ENCODE data around the gene VARS1. TPM values are rescaled to one million over a fixed set of nuclear protein-coding genes. Genes with fewer than 3 reads are reported as not detected.

The VARS1 gene
- total and polyA plus RNA-seq, 7 donors, result 6.0 to 50.9 (median 25.0) TPM

- DNase-seq, result no peak
- peaks cover 17 to 83% (median 51%) of the 10 kb centered on the region in 4 donors for H3K36me3 ChIP-seq
- H3K4me1 ChIP-seq, result no peaks in the 10 kb centered on the region
- no peak overlapping the region for H3K27ac ChIP-seq
- intact Hi-C loops (cut with DNase I), result no loop called here
- no peak overlapping the region for H3K4me3 ChIP-seq
- H3K27me3 ChIP-seq, result no peaks in the 10 kb centered on the region
- TF ChIP-seq POLR2AphosphoS5 (IDR thresholded peaks at IDR 0.05) (no peak), EP300 (IDR thresholded peaks at IDR 0.05) (no peak), POLR2A (IDR thresholded peaks at IDR 0.05) (no peak)
- TF ChIP-seq, protein P1, sequence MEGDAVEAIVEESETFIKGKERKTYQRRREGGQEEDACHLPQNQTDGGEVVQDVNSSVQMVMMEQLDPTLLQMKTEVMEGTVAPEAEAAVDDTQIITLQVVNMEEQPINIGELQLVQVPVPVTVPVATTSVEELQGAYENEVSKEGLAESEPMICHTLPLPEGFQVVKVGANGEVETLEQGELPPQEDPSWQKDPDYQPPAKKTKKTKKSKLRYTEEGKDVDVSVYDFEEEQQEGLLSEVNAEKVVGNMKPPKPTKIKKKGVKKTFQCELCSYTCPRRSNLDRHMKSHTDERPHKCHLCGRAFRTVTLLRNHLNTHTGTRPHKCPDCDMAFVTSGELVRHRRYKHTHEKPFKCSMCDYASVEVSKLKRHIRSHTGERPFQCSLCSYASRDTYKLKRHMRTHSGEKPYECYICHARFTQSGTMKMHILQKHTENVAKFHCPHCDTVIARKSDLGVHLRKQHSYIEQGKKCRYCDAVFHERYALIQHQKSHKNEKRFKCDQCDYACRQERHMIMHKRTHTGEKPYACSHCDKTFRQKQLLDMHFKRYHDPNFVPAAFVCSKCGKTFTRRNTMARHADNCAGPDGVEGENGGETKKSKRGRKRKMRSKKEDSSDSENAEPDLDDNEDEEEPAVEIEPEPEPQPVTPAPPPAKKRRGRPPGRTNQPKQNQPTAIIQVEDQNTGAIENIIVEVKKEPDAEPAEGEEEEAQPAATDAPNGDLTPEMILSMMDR (IDR thresholded peaks at IDR 0.05), result no peak
- no peaks in the 10 kb centered on the region for H3K9me3 ChIP-seq
- 96 to 97% methylated on average over 15 of the region's 15 CpGs for WGBS, 2 donors
These were observed 11.2 kb downstream of the VARS1 start for GRCh38 chr6:31784098-31784925.

DNA sequence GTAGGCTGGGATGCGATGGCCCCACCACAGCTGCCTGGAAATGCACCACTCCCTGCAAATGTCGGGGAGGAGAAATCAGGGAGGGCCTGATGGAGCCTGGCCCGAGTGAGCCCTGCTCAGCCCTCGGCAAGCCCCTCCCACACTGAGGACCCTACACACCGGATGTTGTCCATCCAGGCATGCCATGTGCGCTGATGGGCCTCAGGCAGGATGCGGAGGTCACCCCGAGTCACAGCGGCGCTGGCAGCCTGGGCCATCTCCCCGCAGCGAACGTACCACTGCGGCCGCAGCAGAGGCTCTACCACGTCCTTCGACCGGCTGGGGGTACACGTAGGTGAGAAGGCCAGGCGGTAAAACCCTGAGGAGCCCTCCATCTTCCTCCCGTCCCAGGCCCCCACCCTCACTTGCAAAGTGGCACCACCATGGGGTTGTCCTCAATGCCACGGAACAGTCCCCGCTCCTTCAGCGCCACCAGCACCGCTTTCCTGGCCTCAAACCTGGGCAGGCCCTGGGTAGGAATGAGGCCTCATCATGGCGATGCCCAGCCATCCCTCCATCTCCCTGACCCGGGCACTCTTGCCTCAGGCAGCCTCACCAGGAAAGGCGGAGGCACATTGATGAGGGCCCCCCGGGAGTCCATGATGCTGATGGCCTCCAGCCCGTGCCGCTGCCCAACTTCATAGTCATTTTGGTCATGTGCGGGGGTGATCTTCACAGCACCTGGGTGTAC lies 13.3 kb downstream of the VARS1 start:
- no peak for DNase-seq
- Histone ChIP-seq H3K27me3 (no peaks in the 10 kb centered on the region), H3K4me3 (no peak overlapping the region), H3K4me1 (peaks cover 0 to 3% (median 1%) of the 10 kb centered on the region in 4 donors), H3K9me3 (no peaks in the 10 kb centered on the region), H3K36me3 (peaks cover 17 to 86% (median 59%) of the 10 kb centered on the region in 4 donors), H3K27ac (no peak overlapping the region)
- intact Hi-C loops (cut with DNase I), result no loop called here
- WGBS, 2 donors, result 94% methylated on average over 32 of the region's 32 CpGs
- TF ChIP-seq EP300 (IDR thresholded peaks at IDR 0.05) (no peak), POLR2AphosphoS5 (IDR thresholded peaks at IDR 0.05) (no peak)
- TF ChIP-seq, protein P1 (IDR thresholded peaks at IDR 0.05), result no peak

DNA sequence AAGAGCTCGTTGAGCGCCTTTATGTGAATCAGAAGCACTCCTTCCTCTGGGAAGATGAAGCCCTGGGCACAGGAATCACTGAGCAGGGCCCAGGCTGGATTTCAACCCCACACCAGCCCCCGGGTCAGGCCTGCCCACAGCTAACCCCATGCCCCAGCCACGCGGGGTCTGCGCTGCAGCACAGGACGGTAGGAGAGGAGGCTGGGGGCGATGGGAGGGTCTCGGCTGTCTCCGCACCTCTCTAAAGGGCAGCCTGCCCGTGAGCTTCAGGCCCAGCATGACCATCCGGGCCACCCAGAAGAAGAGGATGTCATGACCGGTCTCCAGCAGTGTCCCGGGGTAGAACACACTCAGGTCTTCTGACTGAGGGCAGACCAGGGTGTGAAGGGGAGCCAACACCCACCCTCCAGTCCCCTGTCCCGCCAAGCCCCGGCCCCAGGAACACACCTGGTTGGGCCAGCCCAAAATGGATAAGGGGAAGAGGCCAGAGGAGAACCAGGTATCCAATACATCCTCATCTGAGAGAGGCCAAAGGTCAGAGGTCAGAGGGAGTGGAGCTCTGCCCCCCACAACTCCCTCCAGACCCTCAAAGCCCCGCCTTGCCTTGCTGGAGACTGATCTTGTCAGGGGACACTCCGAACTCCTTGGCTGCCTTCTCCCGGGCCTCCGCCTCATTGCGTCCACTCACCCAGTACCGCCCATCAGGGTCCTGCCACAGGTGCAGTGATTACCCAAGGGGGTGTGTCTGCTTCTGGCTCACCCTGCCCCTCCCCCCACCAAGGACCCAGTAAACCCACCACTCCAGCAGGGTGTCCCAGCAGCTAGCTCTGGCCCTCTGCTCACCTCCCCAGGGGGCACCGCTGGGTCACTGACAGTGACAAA lies 14.1 kb downstream of the VARS1 start:
- Histone ChIP-seq H3K27me3 (no peaks in the 10 kb centered on the region), H3K9me3 (no peaks in the 10 kb centered on the region), H3K36me3 (peaks cover 17 to 79% (median 59%) of the 10 kb centered on the region in 4 donors), H3K4me3 (no peak overlapping the region), H3K4me1 (peaks cover 0 to 10% (median 9%) of the 10 kb centered on the region in 4 donors), H3K27ac (no peak overlapping the region)
- TF ChIP-seq POLR2AphosphoS5 (IDR thresholded peaks at IDR 0.05) (no peak), POLR2A (IDR thresholded peaks at IDR 0.05) (no peak), EP300 (IDR thresholded peaks at IDR 0.05) (no peak)
- TF ChIP-seq, protein P1 (IDR thresholded peaks at IDR 0.05), result no peak
- WGBS, 2 donors, result 95 to 96% methylated on average over 23 of the region's 23 CpGs
- intact Hi-C loops (cut with DNase I), result no loop called here
- no peak for DNase-seq

DNA sequence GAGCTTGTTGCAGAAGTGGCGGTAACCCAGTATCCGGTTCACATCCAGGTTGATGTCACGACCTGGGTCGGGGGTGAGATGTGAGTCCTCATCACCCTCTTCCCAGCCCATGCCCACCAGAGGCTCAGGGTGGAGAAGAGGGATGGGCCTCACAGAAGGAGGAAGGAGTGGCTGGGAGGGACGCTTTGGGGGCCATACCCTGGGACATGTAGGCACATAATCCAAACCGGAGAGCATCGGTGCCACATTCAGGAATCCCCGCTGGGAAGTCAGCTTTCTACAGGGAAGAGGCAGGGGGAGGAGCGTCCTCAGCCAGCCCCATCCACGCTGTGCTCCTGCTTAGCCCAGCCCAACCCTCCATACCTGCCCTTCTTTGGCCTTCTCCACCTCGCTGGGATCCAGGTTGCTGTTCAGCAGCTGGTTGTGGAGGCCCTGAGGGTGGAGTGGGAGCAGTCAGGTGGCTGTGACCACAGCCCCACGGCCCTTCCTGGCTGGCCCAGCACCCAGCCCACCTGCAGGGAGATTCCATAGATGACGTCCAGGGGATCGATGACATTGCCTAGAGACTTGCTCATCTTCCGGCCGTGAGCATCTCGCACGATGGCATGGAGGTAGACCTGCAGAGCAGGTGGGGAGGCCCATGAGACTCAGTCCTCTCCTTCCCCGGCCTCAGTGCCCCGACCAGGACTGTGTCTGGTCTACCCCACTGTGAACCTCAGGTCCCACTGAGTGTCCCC lies 14.9 kb downstream of the VARS1 start:
- H3K9me3 ChIP-seq, result no peaks in the 10 kb centered on the region
- TF ChIP-seq, protein P1 (IDR thresholded peaks at IDR 0.05), result no peak
- no peak for TF ChIP-seq POLR2A (IDR thresholded peaks at IDR 0.05)
- no peak for TF ChIP-seq POLR2AphosphoS5 (IDR thresholded peaks at IDR 0.05)
- no peak for TF ChIP-seq EP300 (IDR thresholded peaks at IDR 0.05)
- no peak for DNase-seq
- no peak overlapping the region for H3K4me3 ChIP-seq
- peaks cover 0 to 10% (median 10%) of the 10 kb centered on the region in 4 donors for H3K4me1 ChIP-seq
- no peaks in the 10 kb centered on the region for H3K27me3 ChIP-seq
- intact Hi-C loops (cut with DNase I), result no loop called here
- H3K36me3 ChIP-seq, result peaks cover 17 to 73% (median 58%) of the 10 kb centered on the region in 4 donors
- H3K27ac ChIP-seq, result no peak overlapping the region
- WGBS, 2 donors, result 90 to 93% methylated on average over 20 of the region's 20 CpGs

Measured in sigmoid colon (tissue), 7 donors.